IPS DF 6.9 (cell line): ENCODE results near the gene ASPSCR1.

Experiments
- DNase-seq: peaks from one replicate; pipeline ENCODE4 v3.0.0-alpha.2; 2013; ENCODE audit warnings: low read depth, low spot score
- H3K27ac ChIP-seq: one replicate; pipeline ENCODE4 v1.5.1; 2013; ENCODE audit warnings: low read length, control low read depth
- H3K27me3 ChIP-seq: 2 replicates; pipeline ENCODE4 v1.6.1; 2013; ENCODE audit warnings: mild to moderate bottlenecking, low read length; ENCODE audit not compliant: control insufficient read depth, insufficient read depth
- H3K36me3 ChIP-seq: 2 replicates; pipeline ENCODE4 v1.6.1; 2013; ENCODE audit warnings: low read length; ENCODE audit not compliant: control insufficient read depth, insufficient read depth
- H3K4me1 ChIP-seq: 2 replicates; pipeline ENCODE4 v1.6.1; 2013; ENCODE audit warnings: low read length; ENCODE audit not compliant: control insufficient read depth, insufficient read depth
- H3K4me3 ChIP-seq: 2 replicates; pipeline ENCODE4 v1.5.1; 2013; ENCODE audit warnings: mild to moderate bottlenecking, low read length
- H3K9me3 ChIP-seq: 2 replicates; pipeline ENCODE4 v1.6.1; 2013; ENCODE audit warnings: low read length, inconsistent platforms; ENCODE audit not compliant: control insufficient read depth, insufficient read depth
- WGBS: extraction: QIAGEN DNeasy Blood & Tissue Kit; methylation state at CpG from one replicate; pipeline ENCODE4 v1.1.7; 2013; ENCODE audit warnings: mixed read lengths, missing lambda C conversion rate; ENCODE audit not compliant: insufficient read length, insufficient coverage; 5-methylcytosine and 5-hydroxymethylcytosine counted together

The ASPSCR1 gene

DNA sequence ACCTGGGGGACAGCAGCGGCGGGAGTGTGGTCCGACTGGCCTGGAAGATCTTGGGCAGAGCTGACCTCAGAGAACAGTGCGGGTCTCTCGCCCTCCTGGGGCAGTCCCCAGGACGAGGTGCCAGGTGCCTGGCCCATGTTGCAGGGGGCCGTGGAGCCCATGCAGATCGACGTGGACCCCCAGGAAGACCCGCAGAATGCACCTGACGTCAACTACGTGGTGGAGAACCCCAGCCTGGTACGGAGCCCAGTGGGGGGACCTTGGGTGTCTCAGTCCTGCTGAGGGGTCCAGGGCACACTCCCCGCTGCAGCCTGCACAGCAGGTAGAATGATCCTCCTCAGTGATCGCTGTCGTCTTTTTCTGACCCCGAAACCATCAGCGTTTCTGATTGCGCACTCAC lies 75.7 kb downstream of the ASPSCR1 start:
- no peaks in the 10 kb centered on the region for H3K9me3 ChIP-seq
- H3K27me3 ChIP-seq: no peaks in the 10 kb centered on the region; the same call in 1 of the 2 replicates
- peaks cover 5% of the 10 kb centered on the region; the same call in 1 of the 2 replicates for H3K4me1 ChIP-seq
- no CpG with 5 or more reads among the region's 19 CpGs for WGBS
- peaks cover 44% of the 10 kb centered on the region for H3K36me3 ChIP-seq
- no peak for DNase-seq
- H3K4me3 ChIP-seq: no peak overlapping the region; the same call in 1 of the 2 replicates
- no peak overlapping the region for H3K27ac ChIP-seq

DNA sequence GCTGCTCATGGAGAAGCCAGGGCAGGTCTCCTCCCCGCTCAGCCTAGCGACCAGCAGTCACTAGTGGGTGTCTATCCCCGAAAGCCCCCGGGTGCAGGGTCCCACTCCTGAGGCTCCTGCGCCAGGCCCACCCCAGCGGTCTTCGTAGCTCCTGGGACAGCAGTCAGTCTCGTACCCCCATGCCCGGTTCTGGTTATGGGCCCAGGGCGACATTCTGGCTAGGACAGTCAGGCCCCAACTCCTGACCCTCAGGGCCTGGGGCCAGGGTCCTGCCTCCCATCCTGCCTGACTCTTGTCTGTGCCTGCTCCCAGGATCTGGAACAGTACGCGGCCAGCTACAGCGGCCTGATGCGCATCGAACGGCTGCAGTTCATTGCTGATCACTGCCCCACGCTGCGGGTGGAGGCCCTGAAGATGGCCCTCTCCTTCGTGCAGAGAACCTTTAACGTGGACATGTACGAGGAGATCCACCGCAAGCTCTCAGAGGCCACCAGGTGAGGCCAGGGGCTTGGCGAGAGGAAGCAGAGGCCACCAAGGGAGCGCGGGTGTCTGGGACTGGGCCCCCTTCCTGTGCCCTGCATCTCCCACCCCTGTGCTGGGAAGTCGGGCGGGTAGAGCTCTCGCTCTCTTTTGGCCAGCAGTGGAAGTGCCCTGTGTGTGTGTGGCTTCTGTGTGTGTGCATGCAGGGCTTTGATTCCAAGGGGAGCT lies 76.3 kb downstream of the ASPSCR1 start:
- Histone ChIP-seq H3K4me1 (peaks cover 5% of the 10 kb centered on the region; the same call in 1 of the 2 replicates), H3K27me3 (no peaks in the 10 kb centered on the region; the same call in 1 of the 2 replicates), H3K4me3 (no peak overlapping the region), H3K27ac (no peak overlapping the region), H3K36me3 (peaks cover 44% of the 10 kb centered on the region), H3K9me3 (no peaks in the 10 kb centered on the region)
- no peak for DNase-seq
- no CpG with 5 or more reads among the region's 28 CpGs for WGBS

DNA sequence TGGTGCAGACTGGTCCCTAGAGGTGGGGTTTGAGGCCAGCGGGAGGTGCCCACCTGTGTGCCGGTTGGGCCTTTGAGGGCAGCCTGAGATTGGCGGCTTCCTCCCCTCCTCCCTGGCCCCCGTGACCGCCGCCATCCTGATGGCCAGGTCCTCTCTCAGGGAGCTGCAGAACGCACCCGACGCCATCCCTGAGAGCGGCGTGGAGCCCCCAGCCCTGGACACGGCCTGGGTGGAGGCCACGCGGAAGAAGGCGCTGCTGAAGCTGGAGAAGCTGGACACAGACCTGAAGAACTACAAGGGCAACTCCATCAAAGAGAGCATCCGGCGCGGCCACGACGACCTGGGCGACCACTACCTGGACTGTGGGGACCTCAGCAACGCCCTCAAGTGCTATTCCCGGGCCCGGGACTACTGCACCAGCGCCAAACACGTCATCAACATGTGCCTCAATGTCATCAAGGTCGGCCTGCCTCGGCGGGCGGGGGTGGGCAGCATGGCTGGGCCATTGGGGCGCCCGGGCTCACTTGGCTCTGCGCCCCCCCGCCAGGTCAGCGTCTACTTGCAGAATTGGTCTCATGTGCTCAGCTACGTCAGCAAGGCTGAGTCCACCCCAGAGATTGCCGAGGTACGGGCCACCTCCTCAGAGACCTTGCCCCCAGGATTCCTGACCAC lies 77.1 kb downstream of the ASPSCR1 start:
- no peak overlapping the region for H3K4me3 ChIP-seq
- H3K4me1 ChIP-seq: peaks cover 5% of the 10 kb centered on the region; the same call in 1 of the 2 replicates
- H3K36me3 ChIP-seq: peaks cover 43% of the 10 kb centered on the region
- H3K9me3 ChIP-seq: no peaks in the 10 kb centered on the region
- WGBS: no CpG with 5 or more reads among the region's 38 CpGs
- no peak overlapping the region for H3K27ac ChIP-seq
- no peaks in the 10 kb centered on the region; the same call in 1 of the 2 replicates for H3K27me3 ChIP-seq
- DNase-seq: no peak

DNA sequence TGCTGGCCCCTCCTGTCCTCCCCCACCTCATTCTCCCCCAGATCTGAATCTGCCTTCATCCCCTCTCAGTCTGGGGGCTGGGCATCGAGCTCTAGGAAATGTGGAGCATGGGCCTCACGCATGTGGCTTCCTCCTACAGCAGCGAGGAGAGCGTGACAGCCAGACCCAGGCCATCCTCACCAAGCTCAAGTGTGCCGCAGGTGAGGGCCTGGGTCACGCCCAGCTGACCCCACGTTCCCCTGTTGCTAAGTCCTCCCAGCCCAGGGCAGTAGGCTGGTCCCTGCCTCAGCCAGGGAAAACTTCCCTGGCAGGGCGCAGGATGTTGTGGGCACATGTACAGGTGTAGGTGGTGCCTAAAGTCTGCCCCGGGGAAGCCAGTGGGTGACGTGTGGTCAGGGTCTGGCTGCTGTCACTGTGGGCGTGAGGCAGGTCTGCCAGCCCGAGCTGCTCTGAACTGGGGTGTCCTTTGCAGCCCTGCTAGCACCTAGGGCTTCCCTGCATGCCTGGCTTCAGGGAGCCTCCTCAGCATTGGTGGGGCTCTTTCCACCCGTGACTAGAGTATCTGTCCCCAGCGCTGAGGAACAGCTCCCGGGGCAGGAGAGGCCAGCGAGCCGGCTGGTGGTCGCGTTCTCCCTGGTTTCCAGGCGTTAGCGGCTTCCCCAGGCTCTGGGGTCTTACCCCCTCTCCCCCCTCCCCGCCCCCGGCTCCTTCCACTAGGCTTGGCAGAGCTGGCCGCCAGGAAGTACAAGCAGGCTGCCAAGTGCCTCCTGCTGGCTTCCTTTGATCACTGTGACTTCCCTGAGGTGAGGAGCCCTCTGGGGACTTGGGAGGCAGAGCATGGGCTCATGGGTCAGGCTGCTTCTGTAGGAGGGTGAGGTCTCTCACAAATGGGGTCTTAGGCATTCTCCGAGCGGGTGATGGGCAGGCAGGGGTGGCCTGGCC lies 77.9 kb downstream of the ASPSCR1 start:
- Histone ChIP-seq H3K27me3 (no peaks in the 10 kb centered on the region; the same call in 1 of the 2 replicates), H3K27ac (no peak overlapping the region), H3K4me1 (peaks cover 5% of the 10 kb centered on the region; the same call in 1 of the 2 replicates), H3K36me3 (peaks cover 43% of the 10 kb centered on the region), H3K9me3 (no peaks in the 10 kb centered on the region), H3K4me3 (no peak overlapping the region)
- DNase-seq: no peak
- no CpG with 5 or more reads among the region's 26 CpGs for WGBS

DNA sequence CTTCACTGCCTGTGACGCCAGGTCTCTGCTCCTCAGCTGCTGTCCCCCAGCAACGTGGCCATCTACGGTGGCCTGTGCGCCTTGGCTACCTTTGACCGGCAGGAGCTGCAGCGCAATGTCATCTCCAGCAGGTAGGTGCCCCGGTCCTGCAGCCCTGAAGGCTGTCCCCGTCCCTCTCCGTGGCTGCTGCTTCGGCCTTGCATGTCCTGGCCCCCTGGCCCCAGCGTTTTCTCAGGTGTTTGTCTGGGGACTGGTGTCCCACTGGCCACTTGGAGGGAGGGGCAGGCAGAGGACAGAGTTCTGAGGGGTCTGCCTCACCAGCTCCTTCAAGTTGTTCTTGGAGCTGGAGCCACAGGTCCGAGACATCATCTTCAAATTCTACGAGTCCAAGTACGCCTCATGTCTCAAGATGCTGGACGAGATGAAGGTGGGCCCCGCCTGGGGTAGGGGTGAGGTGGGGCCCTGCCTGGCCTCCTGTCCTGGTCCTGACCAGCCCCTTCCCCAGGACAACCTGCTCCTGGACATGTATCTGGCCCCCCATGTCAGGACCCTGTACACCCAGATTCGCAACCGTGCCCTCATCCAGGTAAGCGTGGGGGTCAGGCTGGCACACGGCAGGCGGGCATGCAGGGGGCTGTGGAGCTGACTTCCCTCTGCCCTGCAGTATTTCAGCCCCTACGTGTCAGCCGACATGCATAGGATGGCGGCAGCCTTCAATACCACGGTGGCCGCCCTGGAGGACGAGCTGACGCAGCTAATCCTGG lies 78.7 kb downstream of the ASPSCR1 start:
- Histone ChIP-seq H3K4me3 (no peak overlapping the region), H3K27ac (no peak overlapping the region), H3K9me3 (no peaks in the 10 kb centered on the region), H3K27me3 (no peaks in the 10 kb centered on the region; the same call in 1 of the 2 replicates), H3K4me1 (no peaks in the 10 kb centered on the region; the same call in 1 of the 2 replicates), H3K36me3 (peaks cover 52% of the 10 kb centered on the region)
- no peak for DNase-seq
- WGBS: no CpG with 5 or more reads among the region's 28 CpGs

DNA sequence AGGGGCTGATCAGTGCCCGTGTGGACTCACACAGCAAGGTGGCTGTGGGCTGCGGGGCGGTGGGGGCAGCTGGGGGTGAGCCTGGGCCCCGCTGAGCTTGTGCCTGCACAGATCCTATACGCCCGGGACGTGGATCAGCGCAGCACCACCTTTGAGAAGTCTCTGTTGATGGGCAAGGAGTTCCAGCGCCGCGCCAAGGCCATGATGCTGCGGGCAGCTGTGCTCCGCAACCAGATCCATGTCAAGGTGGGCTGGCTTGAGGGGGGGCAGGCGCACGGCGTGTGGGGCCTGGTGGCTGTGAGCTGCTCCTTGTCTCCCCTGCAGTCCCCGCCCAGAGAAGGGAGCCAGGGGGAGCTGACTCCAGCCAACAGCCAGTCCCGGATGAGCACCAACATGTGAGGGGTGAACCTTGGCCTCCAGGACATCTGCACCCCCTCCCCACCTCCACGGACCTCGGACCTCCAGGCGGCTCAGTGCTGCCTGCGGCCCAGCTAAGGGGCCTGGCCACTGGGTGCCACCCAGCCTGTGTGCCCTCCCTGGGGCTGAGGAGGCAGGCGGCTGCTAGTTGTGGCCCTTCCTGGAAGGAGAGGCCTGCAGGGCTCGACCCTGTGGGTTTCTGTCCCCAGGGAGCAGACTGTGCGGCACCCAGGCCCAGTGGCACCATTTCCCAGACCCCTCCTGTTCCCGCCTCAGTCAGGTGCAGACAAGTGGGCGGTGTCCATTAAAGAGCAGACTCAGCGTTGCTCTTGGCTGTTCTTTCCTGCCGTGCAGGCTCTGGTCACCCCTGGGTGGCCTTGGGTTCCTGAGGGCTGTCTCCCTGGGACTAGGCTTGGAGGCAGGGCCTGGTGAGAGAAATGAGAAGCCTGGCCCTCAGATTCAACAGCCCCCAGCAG lies 79.5 kb downstream of the ASPSCR1 start:
- Histone ChIP-seq H3K4me3 (no peak overlapping the region), H3K4me1 (no peaks in the 10 kb centered on the region; the same call in 1 of the 2 replicates), H3K36me3 (peaks cover 56% of the 10 kb centered on the region), H3K27ac (no peak overlapping the region), H3K9me3 (no peaks in the 10 kb centered on the region), H3K27me3 (no peaks in the 10 kb centered on the region; the same call in 1 of the 2 replicates)
- DNase-seq: no peak
- WGBS: no CpG with 5 or more reads among the region's 29 CpGs

DNA sequence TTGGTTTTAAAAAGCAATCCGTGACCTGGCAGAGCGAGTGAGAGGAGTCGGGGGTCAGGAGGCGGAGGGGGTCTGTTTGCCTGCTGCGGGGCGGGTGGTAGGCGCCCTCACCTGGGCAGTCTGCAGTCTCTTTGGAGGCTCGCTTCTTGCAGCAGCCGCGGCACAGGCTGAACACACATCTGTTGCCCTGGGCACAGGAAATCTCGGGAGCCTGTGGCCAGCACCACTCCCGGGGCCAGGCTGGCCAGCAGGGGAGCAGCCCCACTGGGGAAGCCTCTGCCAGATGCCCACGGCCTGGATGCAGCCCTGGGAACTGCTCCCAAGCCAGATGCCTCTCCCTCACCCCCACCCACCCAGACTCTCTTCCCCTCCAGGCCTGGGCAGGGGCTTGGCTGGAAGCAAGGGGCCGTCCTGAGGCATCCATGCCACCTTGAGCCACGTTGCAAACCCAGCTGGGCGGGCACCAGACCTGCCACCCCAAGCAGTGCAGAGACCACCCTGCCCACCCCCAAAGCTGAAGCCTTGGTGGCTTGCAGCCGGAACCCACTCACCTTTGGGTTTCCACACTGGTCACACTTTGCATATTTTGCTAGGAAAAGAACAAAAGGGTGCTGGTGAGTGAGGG lies 80.9 kb downstream of the ASPSCR1 start:
- Histone ChIP-seq H3K4me3 (no peak overlapping the region), H3K27ac (no peak overlapping the region), H3K27me3 (no peaks in the 10 kb centered on the region; the same call in 1 of the 2 replicates), H3K9me3 (no peaks in the 10 kb centered on the region), H3K36me3 (peaks cover 60% of the 10 kb centered on the region), H3K4me1 (no peaks in the 10 kb centered on the region)
- WGBS: no CpG with 5 or more reads among the region's 17 CpGs
- DNase-seq: no peak

DNA sequence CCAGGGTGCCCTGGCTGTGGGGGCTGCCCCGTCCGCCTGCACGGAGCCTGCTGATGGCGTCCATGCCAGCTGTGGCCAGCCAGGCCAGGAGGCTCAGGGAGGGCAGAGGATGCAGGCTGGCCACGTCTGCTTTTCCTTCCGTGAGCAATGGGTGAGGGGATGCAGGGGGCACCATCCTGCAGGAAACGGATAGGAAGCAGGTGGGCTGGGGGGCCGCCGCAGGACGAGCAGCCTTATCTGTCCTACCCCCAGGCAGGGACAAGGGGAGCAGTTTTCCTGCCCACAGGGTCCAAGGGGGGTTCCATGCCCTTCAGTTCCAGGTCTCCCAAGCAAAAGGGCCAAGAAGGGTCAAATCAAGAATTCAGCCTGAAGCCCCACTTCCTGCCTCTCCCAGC lies 81.4 kb downstream of the ASPSCR1 start:
- DNase-seq: no peak
- H3K4me3 ChIP-seq: no peak overlapping the region
- no peak overlapping the region for H3K27ac ChIP-seq
- H3K4me1 ChIP-seq: no peaks in the 10 kb centered on the region
- H3K27me3 ChIP-seq: no peaks in the 10 kb centered on the region; the same call in 1 of the 2 replicates
- H3K36me3 ChIP-seq: peaks cover 57% of the 10 kb centered on the region
- H3K9me3 ChIP-seq: no peaks in the 10 kb centered on the region
- WGBS: no CpG with 5 or more reads among the region's 10 CpGs
